H1 (cell line): Measurements from ENCODE around the gene RUBCN. TPM values are rescaled to one million over a fixed set of nuclear protein-coding genes. Genes with fewer than 3 reads are reported as not detected.

Experiments
- CTCF ChIA-PET: fragments of 300-600 bp; sonication (Branson Sonifier 250); formaldehyde crosslinking; loops from one replicate; lab custom pipeline; 2021; ENCODE audit not compliant: partially characterized antibody; lab: Charles Lee
- POLR2A ChIA-PET: fragments of 300-600 bp; sonication (Branson Sonifier 250); formaldehyde crosslinking; loops from one replicate; lab custom pipeline; 2021; ENCODE audit warnings: inconsistent platforms; ENCODE audit not compliant: partially characterized antibody; lab: Charles Lee
- DNase-seq, 2 experiments: peaks; one replicate each; pipeline versions ENCODE4 v3.0.0 to v3.0.0-alpha.2; 2010 to 2022; ENCODE audit warnings: low spot score in 2 of 2, low read depth in 1 of 2, mixed read lengths in 1 of 2
- FAIRE-seq: peaks from 2 replicates; lab custom pipeline; 2011; peaks lifted over from hg19 to GRCh38; lab: Jason Lieb, UNC
- H2AFZ ChIP-seq: 2 replicates; pipeline ENCODE4 v1.8.1; 2012; ENCODE audit warnings: low read length, inconsistent platforms
- H2AK5ac ChIP-seq: 2 replicates; pipeline ENCODE4 v1.6.1; 2013; ENCODE audit warnings: low read depth, low read length
- H2BK120ac ChIP-seq: replicated peaks from 2 replicates; pipeline ENCODE3; 2013; ENCODE audit warnings: low read depth, low read length, inconsistent platforms
- H2BK12ac ChIP-seq: 2 replicates; pipeline ENCODE4 v1.6.1; 2013; ENCODE audit warnings: low read depth, low read length
- H2BK15ac ChIP-seq: 2 replicates; pipeline ENCODE4 v1.6.1; 2013; ENCODE audit warnings: low read length
- H2BK20ac ChIP-seq: 2 replicates; pipeline ENCODE4 v1.6.1; 2013; ENCODE audit warnings: low read length
- H2BK5ac ChIP-seq: 2 replicates; pipeline ENCODE4 v1.6.1; 2013; ENCODE audit warnings: low read depth, low read length
- H3K14ac ChIP-seq: 2 replicates; pipeline ENCODE4 v1.6.1; 2013; ENCODE audit warnings: inconsistent platforms; ENCODE audit not compliant: insufficient read length
- H3K18ac ChIP-seq: 2 replicates; pipeline ENCODE4 v1.6.1; 2013; ENCODE audit warnings: low read length; ENCODE audit errors: extremely low read depth
- H3K23ac ChIP-seq: 2 replicates; pipeline ENCODE4 v1.6.1; 2013; ENCODE audit warnings: inconsistent platforms; ENCODE audit not compliant: insufficient read length
- H3K23me2 ChIP-seq: 2 replicates; pipeline ENCODE4 v1.6.1; 2013; ENCODE audit warnings: low read depth, low read length
- H3K27ac ChIP-seq: 2 replicates; pipeline ENCODE4 v1.6.1; 2011; ENCODE audit warnings: low read depth, low read length, inconsistent platforms
- H3K27me3 ChIP-seq, 4 experiments: replicated peaks in 1 of 4; 1 replicate in 1 of 4; 2 replicates in 3 of 4; pipeline versions ENCODE4 v1.6.1 to v1.8.1; 2011 to 2013; ENCODE audit warnings: low read length in 3 of 4, mild to moderate bottlenecking in 3 of 4, inconsistent platforms in 2 of 4, mixed read lengths in 2 of 4, moderate library complexity in 1 of 4; ENCODE audit not compliant: control insufficient read depth in 3 of 4, insufficient read depth in 3 of 4; ENCODE audit errors: extremely low read depth in 1 of 4
- H3K36me3 ChIP-seq, 4 experiments: 2 replicates each; pipeline versions ENCODE4 v1.6.1 to v1.8.1; 2011 to 2013; ENCODE audit warnings: mild to moderate bottlenecking in 4 of 4, low read length in 3 of 4, moderate library complexity in 2 of 4, control low read depth in 1 of 4, inconsistent platforms in 1 of 4; ENCODE audit not compliant: insufficient read depth in 4 of 4, control insufficient read depth in 2 of 4
- H3K4ac ChIP-seq: replicated peaks from 2 replicates; pipeline ENCODE3; 2013; ENCODE audit warnings: low read length, low read depth, mixed read lengths, inconsistent platforms; ENCODE audit not compliant: insufficient read length
- H3K4me1 ChIP-seq, 4 experiments: replicated peaks in 1 of 4; 1 replicate in 1 of 4; 2 replicates in 3 of 4; pipeline versions ENCODE4 v1.6.1 to v1.8.1; 2011 to 2013; ENCODE audit warnings: low read length in 3 of 4, inconsistent platforms in 2 of 4, mixed read lengths in 1 of 4; ENCODE audit not compliant: insufficient read depth in 4 of 4, control insufficient read depth in 3 of 4
- H3K4me2 ChIP-seq, 2 experiments: 2 replicates each; pipeline versions ENCODE4 v1.6.1 to v1.8.1; 2011 to 2013; ENCODE audit warnings: low read depth in 2 of 2, low read length in 2 of 2, control low read depth in 1 of 2, inconsistent platforms in 1 of 2, mild to moderate bottlenecking in 1 of 2; ENCODE audit not compliant: insufficient read depth in 1 of 2
- H3K4me3 ChIP-seq, 4 experiments: fragments of 200-600, 300-600 bp in 1 of 4; sonication (generic), shearing (Covaris generic), sonication (Bioruptor Twin) in 1 of 4; 2 replicates each; pipeline versions ENCODE4 v1.5.1 to v1.8.1; 2011 to 2016; ENCODE audit warnings: low read length in 4 of 4, low read depth in 3 of 4, control low read depth in 2 of 4, inconsistent platforms in 2 of 4, mild to moderate bottlenecking in 2 of 4, mixed read lengths in 1 of 4, moderate library complexity in 1 of 4; ENCODE audit not compliant: insufficient read depth in 2 of 4; ENCODE audit errors: extremely low read depth in 1 of 4
- H3K56ac ChIP-seq: replicated peaks from 2 replicates; pipeline ENCODE3; 2013; ENCODE audit warnings: low read depth, mild to moderate bottlenecking, mixed read lengths, low read length, inconsistent platforms; ENCODE audit not compliant: insufficient read length
- H3K79me1 ChIP-seq: 2 replicates; pipeline ENCODE4 v1.6.1; 2013; ENCODE audit warnings: low read depth, low read length, control low read depth
- H3K79me2 ChIP-seq, 2 experiments: 2 replicates each; pipeline versions ENCODE4 v1.6.1 to v1.8.1; 2012 to 2013; ENCODE audit warnings: low read length in 2 of 2, mild to moderate bottlenecking in 2 of 2, inconsistent platforms in 1 of 2; ENCODE audit not compliant: insufficient read depth in 2 of 2, control insufficient read depth in 1 of 2
- H3K9ac ChIP-seq, 4 experiments: replicated peaks in 1 of 4; 1 replicate in 1 of 4; 2 replicates in 3 of 4; pipeline versions ENCODE4 v1.6.1 to v1.8.1; 2011 to 2013; ENCODE audit warnings: low read depth in 3 of 4, low read length in 3 of 4, control low read depth in 2 of 4, mild to moderate bottlenecking in 2 of 4, moderate library complexity in 2 of 4, inconsistent platforms in 1 of 4; ENCODE audit errors: extremely low read depth in 1 of 4
- H3K9me3 ChIP-seq, 2 experiments: 2 replicates each; pipeline versions ENCODE4 v1.6.1 to v1.8.1; 2012 to 2013; ENCODE audit warnings: mild to moderate bottlenecking in 2 of 2, moderate library complexity in 2 of 2, control low read depth in 1 of 2, inconsistent platforms in 1 of 2, low read depth in 1 of 2, low read length in 1 of 2, mixed read lengths in 1 of 2; ENCODE audit not compliant: insufficient read depth in 2 of 2
- H4K20me1 ChIP-seq, 2 experiments: replicated peaks in 1 of 2; 2 replicates each; pipeline versions ENCODE3 to v1.8.1; 2011 to 2013; ENCODE audit warnings: inconsistent platforms in 2 of 2, low read length in 2 of 2, mild to moderate bottlenecking in 1 of 2; ENCODE audit not compliant: insufficient read depth in 2 of 2, control insufficient read depth in 1 of 2
- H4K5ac ChIP-seq: 2 replicates; pipeline ENCODE4 v1.6.1; 2013; ENCODE audit warnings: low read length, low read depth, mixed read lengths, inconsistent platforms; ENCODE audit not compliant: insufficient read length
- H4K8ac ChIP-seq: 2 replicates; pipeline ENCODE4 v1.8.0; 2013; ENCODE audit warnings: mild to moderate bottlenecking, moderate library complexity, low read length, inconsistent platforms; ENCODE audit not compliant: insufficient read depth; ENCODE audit errors: extremely low read depth
- H4K91ac ChIP-seq: replicated peaks from 2 replicates; pipeline ENCODE3; 2013; ENCODE audit warnings: low read length, mixed read lengths, inconsistent platforms; ENCODE audit not compliant: insufficient read length
- BRCA1 ChIP-seq: IDR thresholded peaks from 2 replicates; pipeline ENCODE4 v1.6.1; 2012; ENCODE audit warnings: low read depth, low read length, improper control_type of control experiment
- CEBPB ChIP-seq: IDR thresholded peaks from 2 replicates; pipeline ENCODE4 v1.6.1; 2012; ENCODE audit warnings: low read depth, low read length
- CREB1 ChIP-seq: IDR thresholded peaks from 2 replicates; pipeline ENCODE4 v1.6.1; 2012; ENCODE audit warnings: inconsistent platforms
- E2F6 ChIP-seq: IDR thresholded peaks from 2 replicates; pipeline ENCODE4 v1.6.1; 2012; ENCODE audit warnings: inconsistent platforms
- NRF1 ChIP-seq: IDR thresholded peaks from 2 replicates; pipeline ENCODE4 v1.6.1; 2011; ENCODE audit warnings: mild to moderate bottlenecking, low read depth, low read length, improper control_type of control experiment
- SAP30 ChIP-seq: fragments of 300-600 bp; sonication (generic); IDR thresholded peaks from 2 replicates; pipeline ENCODE4 v1.7.1; 2012; ENCODE audit warnings: low read length, moderate library complexity, mild to moderate bottlenecking, inconsistent platforms; ENCODE audit not compliant: insufficient read depth, insufficient replicate concordance
- SIX5 ChIP-seq: IDR thresholded peaks from 2 replicates; pipeline ENCODE4 v1.6.1; 2011; ENCODE audit warnings: mild to moderate bottlenecking, low read depth, low read length
- SP4 ChIP-seq: IDR thresholded peaks from 2 replicates; pipeline ENCODE4 v1.6.1; 2012; ENCODE audit warnings: low read length, inconsistent platforms
- SRF ChIP-seq: IDR thresholded peaks from 2 replicates; pipeline ENCODE4 v1.6.1; 2011; ENCODE audit warnings: mild to moderate bottlenecking, low read depth, low read length, moderate library complexity
- TBP ChIP-seq: IDR thresholded peaks from 2 replicates; pipeline ENCODE4 v1.6.1; 2011; ENCODE audit warnings: low read depth, low read length, improper control_type of control experiment
- TEAD4 ChIP-seq: IDR thresholded peaks from 2 replicates; pipeline ENCODE4 v1.6.1; 2012; ENCODE audit warnings: low read depth, low read length, inconsistent platforms, mixed read lengths
- ZNF274 ChIP-seq: IDR thresholded peaks from 2 replicates; pipeline ENCODE4 v1.7.0; 2012; ENCODE audit warnings: low read length, borderline replicate concordance; ENCODE audit errors: extremely low read depth
- WGBS, 2 experiments: shearing (Covaris generic) in 1 of 2; methylation state at CpG; one replicate each; pipeline versions ENCODE4 v1.1.6 to v1.1.7; 2013 to 2015; ENCODE audit warnings: low lambda C conversion rate in 2 of 2, mixed read lengths in 2 of 2, inconsistent platforms in 1 of 2, low coverage in 1 of 2, missing lambda C conversion rate in 1 of 2; ENCODE audit not compliant: insufficient replicate concordance in 2 of 2, insufficient coverage in 1 of 2, insufficient read length in 1 of 2; ENCODE audit errors: extremely low coverage in 1 of 2, missing lambda C conversion rate in 1 of 2; 5-methylcytosine and 5-hydroxymethylcytosine counted together
- polyA plus RNA-seq, 7 experiments: library from polyadenylated mRNA; depleted of rRNA in 3 of 7; stranded (reverse) in 5 of 7; unstranded in 2 of 7; fragments of >200 nt in 5 of 7; fragments of 200-250 nt in 2 of 7; gene quantifications; 1 replicate in 5 of 7; 2 replicates in 1 of 7; 4 replicates in 1 of 7; pipeline versions ENCODE4 v1.2.1 to v1.2.3, GENCODE V29; 2011 to 2013; ENCODE audit warnings: missing spikeins in 2 of 7, mixed read lengths in 2 of 7
- total RNA-seq: library from RNA; stranded (reverse); fragmentation: NEBNext Ultra II Directional; extraction: Animal tissue kit (Norgen Biotek cat#: 25700); gene quantifications from 2 replicates; pipeline ENCODE4 v1.2.1, GENCODE V29; 2021

Gene RUBCN
- total and polyA plus RNA-seq, 2 of the 8 experiments (the other 6 are each of a cell fraction or from before 2014, with no cell fraction given): 9.3 to 21.9 TPM

GRCh38 chr3:197749601-197750395 is 13.1 kb upstream of the RUBCN start, which contains the start of gene FYTTD1:
Gene FYTTD1, plus strand, starts transcription at chr3:197749883. Its CDS starts 89 bp downstream, at chr3:197749972.
- H2AK5ac ChIP-seq: no peak within 1 kb of the TSS
- 2% methylated on average over 84 of the region's 104 CpGs; no CpG with 5 or more reads in 1 of the 2 experiments for WGBS, 2 experiments
- no peak within 1 kb of the TSS for H4K91ac ChIP-seq
- no peaks in the 10 kb centered on the region for H3K79me1 ChIP-seq
- FAIRE-seq: no peak
- peak within 1 kb of the TSS; percentile 89 to 96 for H3K4me2 ChIP-seq
- peak within 1 kb of the TSS; percentile 1; the same call in 1 of the 2 replicates for H2BK20ac ChIP-seq
- peak in 1 of 2 experiments; percentile 80 for DNase-seq
- H3K4me1 ChIP-seq: peaks cover 0 to 8% (median 3%) of the 10 kb centered on the region in 4 experiments; a peak in 6 of 7 replicates
- peaks cover 15% of the 10 kb centered on the region; the same call in 1 of the 2 replicates for H3K23me2 ChIP-seq
- no peaks in the 10 kb centered on the region for H3K36me3 ChIP-seq
- peaks cover 0 to 25% (median 13%) of the 10 kb centered on the region in 4 experiments; a peak in 6 of 7 replicates for H3K27me3 ChIP-seq
- no peak within 1 kb of the TSS for H2BK120ac ChIP-seq
- H2BK5ac ChIP-seq: no peak within 1 kb of the TSS
- peak within 1 kb of the TSS in 3 of 4 experiments; percentile 0 to 76 (median 8); a peak in 2 of 7 replicates for H3K9ac ChIP-seq
- H3K4me3 ChIP-seq: peak within 1 kb of the TSS; percentile 55 to 95 (median 78)
- peak within 1 kb of the TSS; percentile 98 for H2AFZ ChIP-seq
- peak within 1 kb of the TSS; percentile 6 for H3K4ac ChIP-seq
- ChIA-PET POLR2A (interaction anchor here (0.8 to 1.2 kb wide), 3 partner anchors 10 to 41 kb away, joined by 3 to 4 read pairs (median 3); partner anchors contain the start of gene LRCH3), CTCF (interaction anchor here (0.6 to 2.0 kb wide), 8 partner anchors 7 to 75 kb away, joined by 3 to 4 read pairs (median 3); no protein-coding TSS in a partner anchor)
- peak within 1 kb of the TSS; percentile 56 for H3K18ac ChIP-seq
- H4K8ac ChIP-seq: peak within 1 kb of the TSS; percentile 73
- H4K5ac ChIP-seq: no peak within 1 kb of the TSS
- H3K23ac ChIP-seq: no peak within 1 kb of the TSS
- peak within 1 kb of the TSS; percentile 52 for H3K56ac ChIP-seq
- peaks cover 0 to 10% of the 10 kb centered on the region in 2 experiments; a peak in 1 of 4 replicates for H3K79me2 ChIP-seq
- H2BK12ac ChIP-seq: peak within 1 kb of the TSS; percentile 52; the same call in 1 of the 2 replicates
- H3K27ac ChIP-seq: no peak within 1 kb of the TSS
- H4K20me1 ChIP-seq: peaks cover 0 to 3% of the 10 kb centered on the region in 2 experiments
- H2BK15ac ChIP-seq: peak within 1 kb of the TSS; percentile 88; the same call in 1 of the 2 replicates
- H3K9me3 ChIP-seq: no peaks in the 10 kb centered on the region
- no peak within 1 kb of the TSS for H3K14ac ChIP-seq
- TF ChIP-seq E2F6 (peak; percentile 33; the same call in 1 of the 2 replicates), SAP30 (no peak), ZNF274 (no peak), CREB1 (no peak), TBP (no peak), SIX5 (no peak), BRCA1 (no peak), SP4 (no peak), CEBPB (no peak), SRF (no peak), NRF1 (no peak), TEAD4 (no peak)
